KMS-11 (cell line): ENCODE data around the gene CNTFR.

Experiments used
- H2AFZ ChIP-seq: fragments of 200-600 bp; sonication (generic); 2 replicates; pipeline ENCODE4 v1.6.1; 2016; ENCODE audit warnings: antibody characterized with exemption, mixed run types, low read depth
- H3K27ac ChIP-seq: fragments of 200-600 bp; sonication (generic); 2 replicates; pipeline ENCODE4 v1.6.1; 2016; ENCODE audit warnings: mild to moderate bottlenecking, mixed run types
- H3K27me3 ChIP-seq: fragments of 200-600 bp; sonication (generic); 2 replicates; pipeline ENCODE4 v1.6.1; 2017; ENCODE audit warnings: mild to moderate bottlenecking, low read depth, mixed run types, moderate library complexity; ENCODE audit not compliant: insufficient read depth
- H3K36me3 ChIP-seq: fragments of 200-600 bp; sonication (generic); 2 replicates; pipeline ENCODE4 v1.6.1; 2017; ENCODE audit warnings: mild to moderate bottlenecking, mixed run types; ENCODE audit not compliant: insufficient read depth
- H3K4me1 ChIP-seq: fragments of 200-600 bp; sonication (generic); 2 replicates; pipeline ENCODE4 v1.6.1; 2016; ENCODE audit warnings: mild to moderate bottlenecking, low read depth, mixed run types; ENCODE audit not compliant: poor library complexity, severe bottlenecking
- H3K4me2 ChIP-seq: fragments of 200-600 bp; sonication (generic); 2 replicates; pipeline ENCODE4 v1.7.0; 2016; ENCODE audit warnings: mild to moderate bottlenecking, mixed run types
- H3K4me3 ChIP-seq: fragments of 200-600 bp; sonication (generic); IDR thresholded peaks from 2 replicates; pipeline ENCODE4 v1.6.1; 2017; ENCODE audit warnings: low read depth, low read length, mixed read lengths; ENCODE audit not compliant: insufficient read depth
- H3K79me2 ChIP-seq: fragments of 200-600 bp; sonication (generic); 2 replicates; pipeline ENCODE4 v1.6.1; 2016; ENCODE audit warnings: low read depth, mixed run types; ENCODE audit not compliant: insufficient read depth
- H3K9ac ChIP-seq: fragments of 200-600 bp; sonication (generic); 2 replicates; pipeline ENCODE4 v1.6.1; 2016; ENCODE audit warnings: mild to moderate bottlenecking, mixed run types
- H4K20me1 ChIP-seq: fragments of 200-600 bp; sonication (generic); 2 replicates; pipeline ENCODE4 v1.6.1; 2016; ENCODE audit warnings: mild to moderate bottlenecking, mixed run types; ENCODE audit not compliant: insufficient read depth
- TF ChIP-seq, protein P1 (sequence below): fragments of 200-600 bp; sonication (generic); conservative IDR thresholded peaks from 2 replicates; pipeline ENCODE4 v1.6.1; 2017; ENCODE audit warnings: low read depth, mild to moderate bottlenecking, antibody characterized with exemption, low read length, moderate library complexity, mixed read lengths

Gene CNTFR

DNA sequence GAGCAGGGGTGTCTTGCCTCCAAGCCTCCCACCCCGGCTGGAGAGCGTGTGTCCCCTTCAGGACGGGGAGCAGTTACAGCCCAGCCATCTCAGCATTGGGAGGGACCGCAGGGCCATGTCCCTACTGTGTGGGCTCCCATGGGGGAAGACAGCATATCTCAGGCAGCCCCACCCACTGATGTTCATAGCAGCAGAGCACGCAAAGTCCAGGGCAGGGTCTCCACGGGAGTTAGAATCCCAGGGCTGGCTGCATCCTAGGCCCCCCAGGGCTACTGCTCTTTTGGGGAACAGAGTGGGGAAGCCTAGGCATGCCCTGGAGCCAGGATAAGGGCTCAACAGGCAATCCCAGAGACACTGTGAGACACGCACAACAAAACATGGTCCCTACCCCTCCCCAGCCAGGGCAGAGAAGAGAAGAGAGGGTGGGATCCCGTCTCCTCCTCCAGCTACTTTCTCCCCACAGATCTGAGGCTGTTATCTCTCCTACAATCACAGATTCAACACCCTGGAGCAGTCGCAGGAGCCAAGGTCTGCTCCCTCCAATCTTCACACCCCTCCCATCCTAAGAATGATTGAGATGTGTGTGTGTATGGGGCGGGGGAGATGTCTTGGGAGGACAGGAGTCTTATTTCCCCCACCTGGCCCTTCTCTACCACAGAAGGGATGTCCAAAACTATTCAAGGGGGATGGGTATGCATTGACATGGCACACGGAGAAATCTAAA, 3.4 kb downstream of the CNTFR start:
- H2AFZ ChIP-seq = no peak overlapping the region
- no peak overlapping the region for H3K9ac ChIP-seq
- TF ChIP-seq, protein P1, sequence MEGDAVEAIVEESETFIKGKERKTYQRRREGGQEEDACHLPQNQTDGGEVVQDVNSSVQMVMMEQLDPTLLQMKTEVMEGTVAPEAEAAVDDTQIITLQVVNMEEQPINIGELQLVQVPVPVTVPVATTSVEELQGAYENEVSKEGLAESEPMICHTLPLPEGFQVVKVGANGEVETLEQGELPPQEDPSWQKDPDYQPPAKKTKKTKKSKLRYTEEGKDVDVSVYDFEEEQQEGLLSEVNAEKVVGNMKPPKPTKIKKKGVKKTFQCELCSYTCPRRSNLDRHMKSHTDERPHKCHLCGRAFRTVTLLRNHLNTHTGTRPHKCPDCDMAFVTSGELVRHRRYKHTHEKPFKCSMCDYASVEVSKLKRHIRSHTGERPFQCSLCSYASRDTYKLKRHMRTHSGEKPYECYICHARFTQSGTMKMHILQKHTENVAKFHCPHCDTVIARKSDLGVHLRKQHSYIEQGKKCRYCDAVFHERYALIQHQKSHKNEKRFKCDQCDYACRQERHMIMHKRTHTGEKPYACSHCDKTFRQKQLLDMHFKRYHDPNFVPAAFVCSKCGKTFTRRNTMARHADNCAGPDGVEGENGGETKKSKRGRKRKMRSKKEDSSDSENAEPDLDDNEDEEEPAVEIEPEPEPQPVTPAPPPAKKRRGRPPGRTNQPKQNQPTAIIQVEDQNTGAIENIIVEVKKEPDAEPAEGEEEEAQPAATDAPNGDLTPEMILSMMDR = no peak
- no peaks in the 10 kb centered on the region for H3K79me2 ChIP-seq
- H3K4me3 ChIP-seq = no peak overlapping the region
- H4K20me1 ChIP-seq = no peaks in the 10 kb centered on the region
- no peaks in the 10 kb centered on the region for H3K4me1 ChIP-seq
- H3K27ac ChIP-seq = no peak overlapping the region
- peaks cover 56% of the 10 kb centered on the region for H3K27me3 ChIP-seq
- no peaks in the 10 kb centered on the region for H3K36me3 ChIP-seq
- no peak overlapping the region for H3K4me2 ChIP-seq

DNA sequence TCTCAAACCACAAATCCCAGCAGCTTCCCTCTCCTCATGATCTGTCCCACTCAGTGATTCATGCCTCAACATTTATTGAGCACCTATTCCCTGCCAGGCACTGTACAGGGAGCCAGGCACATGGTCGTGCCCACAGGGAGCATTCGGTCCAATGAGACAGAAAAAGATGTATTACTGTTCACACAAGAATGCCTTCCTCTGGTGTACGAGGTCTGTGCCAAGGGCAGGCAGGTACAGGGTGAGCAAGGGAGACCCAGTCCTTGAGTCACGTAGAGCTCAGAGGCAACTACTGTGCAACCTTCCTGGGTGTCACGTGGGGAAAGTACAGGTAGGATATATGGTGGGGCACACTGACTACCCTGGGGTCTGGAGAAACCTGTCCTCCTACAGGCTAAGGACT, 4.6 kb downstream of the CNTFR start:
- no peak overlapping the region for H3K9ac ChIP-seq
- no peaks in the 10 kb centered on the region for H4K20me1 ChIP-seq
- no peak overlapping the region for H3K4me3 ChIP-seq
- no peaks in the 10 kb centered on the region for H3K36me3 ChIP-seq
- H2AFZ ChIP-seq = no peak overlapping the region
- no peaks in the 10 kb centered on the region for H3K4me1 ChIP-seq
- TF ChIP-seq, protein P1 = no peak
- peaks cover 48% of the 10 kb centered on the region for H3K27me3 ChIP-seq
- H3K4me2 ChIP-seq = no peak overlapping the region
- H3K27ac ChIP-seq = no peak overlapping the region
- H3K79me2 ChIP-seq = no peaks in the 10 kb centered on the region

DNA sequence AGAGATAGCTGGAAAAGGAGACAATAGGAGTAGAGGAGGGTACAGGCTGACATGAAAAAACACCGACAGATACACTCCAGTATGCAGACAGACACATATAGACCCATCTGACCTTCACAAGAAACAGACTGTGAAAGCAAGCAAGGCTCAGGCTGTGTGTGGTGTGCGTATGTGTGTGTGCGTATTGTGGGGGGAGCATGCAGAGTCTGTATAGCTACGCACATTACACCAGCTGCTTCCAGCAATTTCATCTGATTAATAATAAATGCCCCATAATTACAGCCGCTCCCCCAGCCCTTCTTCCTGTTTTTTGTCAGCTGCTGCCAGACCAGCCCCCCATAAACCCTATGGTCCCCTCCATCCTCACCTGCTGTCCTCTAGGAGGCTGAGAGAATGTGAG, 6.7 kb downstream of the CNTFR start:
- Histone ChIP-seq H3K27me3 (peaks cover 53% of the 10 kb centered on the region; the same call in 1 of the 2 replicates), H3K36me3 (no peaks in the 10 kb centered on the region), H2AFZ (no peak overlapping the region), H3K4me2 (no peak overlapping the region), H4K20me1 (no peaks in the 10 kb centered on the region), H3K4me3 (no peak overlapping the region), H3K4me1 (no peaks in the 10 kb centered on the region), H3K9ac (no peak overlapping the region), H3K79me2 (no peaks in the 10 kb centered on the region), H3K27ac (no peak overlapping the region)
- TF ChIP-seq, protein P1 = no peak

DNA sequence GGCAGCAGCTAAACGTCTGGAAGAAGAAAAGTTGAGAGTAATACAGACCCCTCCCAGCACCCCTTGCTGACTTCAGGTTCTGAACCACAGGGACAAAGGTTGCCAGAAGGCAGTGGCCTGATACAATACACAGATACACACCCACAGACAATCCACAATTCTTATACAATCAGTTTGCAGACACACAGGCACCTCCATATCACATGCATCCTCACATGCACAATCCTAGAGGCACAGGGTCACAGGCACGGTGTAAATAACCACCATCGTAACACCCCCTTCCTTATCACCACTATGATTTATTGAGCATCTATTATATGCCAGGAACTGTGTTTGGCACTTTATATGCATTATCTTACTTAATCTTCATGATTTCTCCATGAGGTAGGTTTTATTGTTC, 8.2 kb downstream of the CNTFR start:
- Histone ChIP-seq H3K4me1 (no peaks in the 10 kb centered on the region), H3K9ac (no peak overlapping the region), H3K4me2 (no peak overlapping the region), H3K27ac (no peak overlapping the region), H3K4me3 (no peak overlapping the region), H4K20me1 (no peaks in the 10 kb centered on the region), H3K27me3 (peaks cover 52% of the 10 kb centered on the region), H3K79me2 (no peaks in the 10 kb centered on the region), H3K36me3 (no peaks in the 10 kb centered on the region), H2AFZ (no peak overlapping the region)
- TF ChIP-seq, protein P1 = no peak
